NCI-H82 treated with DMSO at 0.1 percent for 48 hours (cell line): ENCODE data around the gene ACBD3.
A peak's percentile ranks its signal among the peaks of the same experiment; 100 is the strongest.

ENCODE experiments used
- DNase-seq: peaks from one replicate; lab custom pipeline; 2025; ENCODE audit not compliant: unreplicated experiment; lab: John Stamatoyannopoulos, UW

The ACBD3 gene

GRCh38 chr1:226202246-226202645 is 15.7 kb upstream of the ACBD3 start:
- DNase-seq: no peak

DNA sequence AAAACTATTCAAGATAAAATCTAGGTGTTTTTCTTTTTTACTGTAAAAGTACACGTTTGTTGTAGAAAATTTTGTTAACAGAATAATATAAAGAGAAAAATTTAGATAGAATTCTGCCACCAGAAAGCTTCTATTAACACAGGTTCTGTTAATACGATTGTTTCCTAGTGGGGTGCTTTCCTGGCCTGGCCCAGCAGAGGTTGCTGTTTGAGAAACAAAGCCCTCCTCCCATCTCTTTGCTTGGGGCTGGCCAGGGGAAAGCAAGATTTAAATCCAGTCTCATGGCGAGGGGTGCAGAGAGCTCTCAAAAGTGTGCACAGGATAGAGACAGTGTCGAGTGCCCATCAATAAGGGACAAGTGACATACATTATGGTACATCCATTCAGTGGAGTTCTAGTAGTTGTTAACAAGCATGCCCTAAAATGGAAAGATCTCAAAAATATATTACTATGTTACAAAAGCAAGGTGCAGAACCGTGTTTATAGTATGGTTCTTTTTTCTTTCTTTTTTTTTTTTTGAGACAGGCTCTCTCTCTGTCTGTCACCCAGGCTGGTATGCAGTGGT is 14.6 kb upstream of the ACBD3 start:
- DNase-seq: peak; percentile 36

DNA sequence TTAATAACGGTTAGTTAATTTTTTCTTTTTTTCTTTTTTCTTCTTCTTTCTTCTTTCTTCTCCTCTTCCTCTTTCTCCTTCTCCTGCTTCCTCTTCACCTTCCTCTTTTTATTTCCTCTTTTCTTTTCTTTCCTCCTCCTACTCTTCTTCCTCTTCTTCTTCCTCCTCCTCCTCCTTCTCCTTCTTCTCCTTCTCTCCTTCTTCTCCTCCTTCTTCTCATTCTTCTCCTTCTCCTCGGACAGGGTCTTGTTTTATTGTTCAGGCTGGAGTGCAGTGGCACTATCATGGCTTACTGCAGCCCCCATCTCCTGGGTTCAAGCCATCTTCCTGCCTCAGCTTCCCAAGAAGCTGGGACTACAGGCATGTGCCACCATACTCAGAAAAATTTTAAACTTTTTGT is 13.4 kb upstream of the ACBD3 start:
- DNase-seq: no peak

GRCh38 chr1:226195144-226195543 is 8.6 kb upstream of the ACBD3 start:
- DNase-seq: no peak

DNA sequence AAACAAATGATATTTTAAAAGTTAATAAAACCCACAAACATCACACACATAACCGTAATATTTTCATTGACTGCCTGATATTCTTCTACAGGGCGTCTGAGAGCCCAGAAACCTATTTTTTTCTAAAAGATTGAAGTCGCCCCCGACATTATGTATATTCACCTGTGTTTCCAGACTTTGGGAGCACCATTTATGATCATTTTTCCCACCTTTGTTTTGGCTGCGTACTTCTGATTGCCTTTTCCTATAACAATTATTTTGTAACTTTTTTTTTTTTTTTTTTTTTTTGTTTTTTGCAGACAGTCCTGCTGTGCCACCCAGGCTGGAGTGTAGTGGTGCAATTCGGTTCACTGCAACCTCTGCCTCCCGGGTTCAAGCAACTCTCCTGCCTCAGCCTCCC is 839 bp upstream of the ACBD3 start:
- DNase-seq: no peak

DNA sequence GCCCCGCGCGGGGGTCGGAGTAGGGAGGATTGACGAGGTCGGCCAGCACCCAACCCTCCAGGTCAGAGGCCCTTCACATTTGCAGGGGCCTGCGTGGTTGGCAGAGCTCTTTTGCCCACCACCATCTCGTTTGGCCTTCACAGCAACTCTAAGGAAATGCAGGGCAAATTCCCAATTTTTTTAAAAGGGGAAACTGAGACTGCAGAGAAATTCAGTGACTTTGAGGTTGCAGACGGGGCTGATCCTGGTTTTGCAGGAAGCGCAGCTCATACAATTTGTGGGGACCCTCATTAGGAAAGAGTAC is 430 bp upstream of the ACBD3 start:
- no peak for DNase-seq

GRCh38 chr1:226185141-226186036 is 1.2 kb downstream of the ACBD3 start:
- DNase-seq: no peak

DNA sequence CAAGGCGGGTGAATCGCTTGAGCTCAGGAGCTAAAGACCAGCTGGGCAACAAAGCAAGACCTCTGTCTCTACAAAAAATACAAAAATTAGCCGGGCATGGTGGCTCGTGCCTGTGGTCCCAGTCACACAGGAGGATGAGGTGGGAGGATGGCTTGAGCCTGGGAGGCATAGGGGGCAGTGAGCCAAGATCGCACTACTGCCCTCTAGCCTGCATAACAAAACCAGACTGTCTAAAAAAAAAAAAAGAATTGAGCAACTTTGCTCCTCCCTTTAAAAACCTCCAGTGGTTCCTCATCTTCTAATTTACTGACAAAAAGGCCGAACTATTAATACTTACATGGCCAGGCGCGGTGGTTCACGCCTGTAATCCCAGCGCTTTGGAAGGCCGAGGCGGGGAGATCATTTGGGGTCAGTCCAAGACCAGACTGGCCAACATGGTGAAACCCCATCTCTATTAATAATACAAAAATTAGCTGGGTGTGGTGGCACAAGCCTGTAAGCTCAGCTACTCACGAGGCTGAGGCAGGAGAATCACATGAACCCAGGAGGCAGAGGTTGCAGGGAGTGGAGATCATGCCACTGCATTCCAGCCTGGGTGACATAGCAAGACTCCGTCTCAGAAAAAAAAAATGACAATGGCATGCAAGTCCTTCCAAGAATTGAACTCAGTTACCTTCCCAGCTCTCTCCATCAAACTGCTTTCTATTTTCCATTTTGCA is 4.4 kb downstream of the ACBD3 start:
- peak; percentile 9 for DNase-seq

DNA sequence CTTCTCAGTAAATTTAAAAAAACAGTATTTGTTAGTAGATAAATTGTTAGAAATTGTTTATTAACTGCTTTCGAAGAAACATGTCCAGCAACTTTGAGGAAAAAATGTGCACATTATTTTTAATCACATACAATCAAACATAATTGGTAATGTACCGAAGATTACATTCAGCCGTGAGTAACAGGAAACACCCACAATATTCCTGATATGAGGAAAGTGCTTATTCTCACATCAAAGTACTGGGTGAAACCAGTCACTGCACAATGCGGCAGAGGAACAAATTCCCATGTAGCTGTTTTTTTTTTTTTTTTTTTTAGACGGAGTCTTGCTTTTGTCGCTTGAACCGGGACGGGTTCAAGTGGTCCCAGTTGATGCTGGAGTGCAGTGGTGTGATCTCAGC is 9.7 kb downstream of the ACBD3 start:
- no peak for DNase-seq

GRCh38 chr1:226172589-226172988 is 14.0 kb downstream of the ACBD3 start:
- no peak for DNase-seq

- no peak for DNase-seq
Measured at GRCh38 chr1:226166341-226166740, 20.2 kb downstream of the ACBD3 start.

- no peak for DNase-seq
Measured at GRCh38 chr1:226164154-226164553, 22.4 kb downstream of the ACBD3 start.

GRCh38 chr1:226162898-226163297 is 23.6 kb downstream of the ACBD3 start:
- no peak for DNase-seq

DNA sequence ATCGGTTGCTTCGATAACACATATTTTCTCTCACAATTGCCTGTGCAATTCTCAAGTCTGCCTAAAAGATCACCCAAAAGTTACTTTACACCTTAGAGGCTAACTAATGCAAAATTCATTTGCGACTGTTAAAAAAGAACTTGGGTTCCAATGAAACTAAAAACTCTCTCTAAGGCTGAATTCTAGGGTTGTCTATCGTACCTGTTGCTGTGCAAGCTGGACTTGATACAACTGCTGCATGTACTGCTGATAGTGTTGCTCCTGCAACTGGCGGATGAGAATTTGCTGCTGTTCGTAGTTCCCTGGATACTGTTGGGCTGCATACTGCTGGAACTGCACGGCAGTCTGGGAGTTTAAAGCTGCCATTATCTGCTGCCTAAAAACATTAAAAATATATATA is 27.6 kb downstream of the ACBD3 start:
- no peak for DNase-seq

DNA sequence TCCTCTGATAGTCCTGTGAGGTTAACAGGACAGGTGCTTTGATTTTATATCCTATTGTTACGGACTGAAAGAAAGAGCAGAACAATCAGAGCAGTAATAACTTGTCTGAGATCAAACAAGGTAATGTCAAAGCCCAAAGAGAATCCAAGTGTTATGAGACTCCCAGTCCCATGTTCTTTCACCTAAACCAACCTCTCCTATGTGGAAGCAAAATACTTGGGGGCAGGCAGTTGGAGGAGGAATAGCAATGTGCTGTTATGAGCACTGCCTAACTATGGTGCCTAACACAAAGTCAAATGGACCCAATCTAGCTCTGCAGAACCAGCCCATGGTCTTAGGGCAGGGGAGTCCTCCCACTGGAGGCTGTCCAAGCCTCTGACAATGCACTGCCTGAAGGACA is 28.1 kb downstream of the ACBD3 start:
- no peak for DNase-seq

- DNase-seq: no peak
Measured at GRCh38 chr1:226157761-226158316, 28.7 kb downstream of the ACBD3 start.

DNA sequence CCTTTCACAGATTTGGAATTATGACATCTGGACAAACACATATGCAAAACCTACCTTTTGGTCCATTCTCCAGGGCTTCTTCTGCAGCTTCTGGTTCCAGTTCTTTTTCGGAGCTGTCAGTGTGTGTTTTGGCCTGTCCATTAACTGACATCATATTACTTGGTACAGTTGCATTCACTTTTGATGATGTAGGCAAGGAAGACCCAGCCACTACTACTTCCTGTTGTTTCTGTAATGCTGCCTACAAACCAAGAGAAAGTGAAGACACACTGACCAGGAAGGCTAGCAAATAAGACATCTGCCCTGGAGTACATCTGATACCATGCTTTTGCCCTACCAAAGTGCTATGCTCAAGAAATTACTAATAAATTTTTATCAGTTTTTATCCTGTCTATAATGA is 31.9 kb downstream of the ACBD3 start:
- no peak for DNase-seq

DNA sequence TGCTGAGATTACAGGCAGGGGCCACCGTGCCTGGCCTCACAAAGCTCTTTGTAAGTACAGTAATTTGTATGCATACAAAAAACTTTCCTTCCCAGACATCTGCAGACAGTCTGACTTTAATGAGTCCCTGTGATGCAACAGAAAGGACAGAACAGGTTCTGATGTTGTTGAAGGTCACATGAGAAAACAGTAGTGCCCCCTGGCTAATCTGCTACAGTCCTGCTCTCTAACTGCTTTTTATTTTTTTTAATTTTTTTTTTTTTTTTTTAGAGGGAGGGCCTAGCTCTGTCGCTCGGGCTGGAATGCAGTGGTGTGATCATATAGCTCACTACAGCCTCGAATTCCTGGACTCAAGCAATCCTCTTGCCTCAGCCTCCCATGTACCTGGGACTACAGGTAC is 36.7 kb downstream of the ACBD3 start:
- DNase-seq: no peak

DNA sequence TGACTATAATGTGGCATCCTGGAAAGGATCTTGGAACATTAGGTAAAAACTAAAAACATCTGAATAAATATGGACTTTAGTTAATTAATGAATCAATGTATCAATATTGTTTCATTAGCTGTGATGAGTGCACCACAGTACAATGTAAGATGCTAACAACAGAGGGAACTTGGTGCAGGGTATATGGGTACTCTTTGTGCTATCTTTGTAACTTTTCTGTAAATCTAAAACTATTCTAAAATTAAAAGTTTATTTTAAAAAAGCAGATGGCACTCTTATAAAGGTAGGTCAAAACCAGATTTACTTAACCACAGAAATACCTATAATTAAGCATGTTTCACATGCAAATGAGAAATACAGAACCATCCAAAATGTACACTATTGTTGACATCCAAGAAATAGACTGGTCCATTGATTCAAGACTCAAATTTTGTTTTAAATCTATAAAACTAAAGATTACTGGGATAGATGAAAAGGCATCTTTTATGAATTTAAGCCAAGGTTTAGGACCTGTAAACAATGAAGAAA is 38.4 kb downstream of the ACBD3 start:
- DNase-seq: no peak

DNA sequence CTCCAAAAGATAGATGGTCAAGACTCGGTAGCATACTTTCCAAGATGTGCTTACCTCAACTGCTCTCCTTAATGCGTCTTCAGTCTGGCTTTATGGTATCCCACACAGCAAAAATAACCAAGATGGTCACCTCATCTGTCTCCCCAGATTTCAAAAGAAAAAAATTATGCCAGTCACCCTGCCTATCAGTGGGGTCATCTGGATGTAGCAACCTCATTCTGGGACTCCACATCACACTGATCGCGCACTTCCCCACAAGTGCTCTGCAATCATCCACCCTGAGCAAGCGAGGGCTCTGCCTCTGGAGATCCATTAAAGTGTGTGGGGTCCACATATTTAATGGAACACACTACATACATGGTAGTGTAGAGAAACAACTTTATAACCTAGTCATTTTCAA is 42.5 kb downstream of the ACBD3 start:
- DNase-seq: no peak

DNA sequence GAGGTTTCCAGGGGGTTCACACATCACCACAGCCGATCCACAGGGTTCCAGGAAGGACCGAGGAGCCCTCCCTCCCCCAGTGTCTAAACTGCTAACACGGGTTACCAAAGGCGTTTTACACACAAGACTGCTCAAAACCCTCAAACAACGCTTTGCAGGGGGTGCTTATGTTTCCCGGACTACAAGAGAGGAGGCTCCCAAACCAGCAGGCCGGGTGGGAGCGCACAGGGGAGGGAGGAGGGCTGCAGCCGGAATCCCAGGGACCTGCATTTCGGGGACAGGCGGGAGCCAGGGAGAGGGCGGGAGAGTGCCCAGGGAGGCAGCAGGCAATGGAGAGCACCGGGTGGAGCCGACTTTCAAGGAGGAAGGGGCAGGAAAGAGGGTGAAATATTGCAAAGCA is 50.8 kb downstream of the ACBD3 start:
- DNase-seq: no peak
